Measurements from ENCODE around the gene CD247. TPM values are rescaled to one million over a fixed set of nuclear protein-coding genes. Genes with fewer than 3 reads are reported as not detected.

CD247 gene
- total RNA-seq, 2 donors from 2014 or later: 0.79 to 1.1 TPM

DNA sequence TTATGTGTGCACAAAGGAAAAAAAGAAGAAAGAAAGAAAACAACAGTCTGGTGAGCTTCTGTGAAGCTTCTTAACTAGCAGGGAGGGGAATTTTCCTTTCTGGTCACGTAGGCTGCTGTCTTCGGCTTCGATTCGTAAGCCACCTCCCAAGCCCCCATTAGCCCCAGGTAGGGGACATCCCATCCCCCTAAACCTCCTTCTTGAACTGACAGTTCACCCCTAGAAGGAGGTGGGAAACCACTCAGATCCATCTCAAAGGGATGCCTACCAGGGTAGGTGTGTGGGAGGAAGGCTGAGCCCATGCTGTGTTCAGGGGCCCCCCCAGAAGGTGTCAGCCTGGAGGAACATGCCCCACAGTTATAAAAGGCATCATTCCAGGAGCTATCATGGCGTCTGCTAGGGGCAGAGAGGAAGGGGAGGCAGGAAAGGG is 25.8 kb downstream of the CD247 start:
- Histone ChIP-seq H3K27me3 (no peaks in the 10 kb centered on the region), H3K9me3 (no peaks in the 10 kb centered on the region), H3K27ac (no peak overlapping the region), H3K36me3 (no peaks in the 10 kb centered on the region), H3K4me3 (no peak overlapping the region), H3K4me1 (no peaks in the 10 kb centered on the region)
- TF ChIP-seq, protein P1, sequence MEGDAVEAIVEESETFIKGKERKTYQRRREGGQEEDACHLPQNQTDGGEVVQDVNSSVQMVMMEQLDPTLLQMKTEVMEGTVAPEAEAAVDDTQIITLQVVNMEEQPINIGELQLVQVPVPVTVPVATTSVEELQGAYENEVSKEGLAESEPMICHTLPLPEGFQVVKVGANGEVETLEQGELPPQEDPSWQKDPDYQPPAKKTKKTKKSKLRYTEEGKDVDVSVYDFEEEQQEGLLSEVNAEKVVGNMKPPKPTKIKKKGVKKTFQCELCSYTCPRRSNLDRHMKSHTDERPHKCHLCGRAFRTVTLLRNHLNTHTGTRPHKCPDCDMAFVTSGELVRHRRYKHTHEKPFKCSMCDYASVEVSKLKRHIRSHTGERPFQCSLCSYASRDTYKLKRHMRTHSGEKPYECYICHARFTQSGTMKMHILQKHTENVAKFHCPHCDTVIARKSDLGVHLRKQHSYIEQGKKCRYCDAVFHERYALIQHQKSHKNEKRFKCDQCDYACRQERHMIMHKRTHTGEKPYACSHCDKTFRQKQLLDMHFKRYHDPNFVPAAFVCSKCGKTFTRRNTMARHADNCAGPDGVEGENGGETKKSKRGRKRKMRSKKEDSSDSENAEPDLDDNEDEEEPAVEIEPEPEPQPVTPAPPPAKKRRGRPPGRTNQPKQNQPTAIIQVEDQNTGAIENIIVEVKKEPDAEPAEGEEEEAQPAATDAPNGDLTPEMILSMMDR (IDR thresholded peaks at IDR 0.05): no peak
- no peak for DNase-seq (ENCODE audit: low spot score)

DNA sequence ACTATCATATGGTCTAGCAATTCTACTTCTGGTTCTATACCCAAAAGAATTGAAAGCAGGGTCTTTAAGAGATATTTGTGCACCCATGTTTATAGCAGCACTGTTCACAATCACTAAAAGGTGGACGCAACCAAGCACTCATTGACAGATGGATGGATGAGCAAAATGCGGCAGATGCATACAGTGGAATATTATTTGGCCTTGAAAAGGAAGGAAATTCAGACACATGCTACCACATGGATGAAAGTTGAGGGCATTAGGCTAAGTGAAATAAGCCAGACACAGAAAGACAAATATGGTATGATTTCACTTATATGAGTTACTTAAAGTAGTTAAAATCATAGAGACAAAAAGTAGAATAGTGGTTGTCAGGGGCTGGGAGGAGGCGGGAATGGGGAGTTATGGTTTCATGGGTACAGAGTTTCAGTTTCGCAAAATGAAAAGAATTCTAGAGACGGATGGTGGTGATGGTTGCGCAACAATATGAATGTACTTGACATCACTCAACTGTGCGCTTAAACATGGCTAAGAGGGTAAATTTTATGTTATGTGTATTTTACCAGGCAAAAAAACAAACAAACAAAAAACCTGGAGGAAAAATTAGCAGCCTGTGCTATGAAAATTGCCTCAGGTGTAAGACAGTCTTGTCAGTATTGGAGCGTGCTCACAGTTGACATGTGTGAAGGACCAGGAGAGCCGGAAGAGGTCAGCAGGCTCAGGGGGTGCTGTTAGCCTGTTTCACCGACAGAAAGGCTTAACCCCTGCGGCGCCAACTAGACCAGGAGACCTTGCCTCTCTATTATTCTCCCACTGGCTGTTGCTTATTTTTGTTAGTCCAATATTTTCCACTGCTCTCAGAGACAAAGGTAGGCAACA is 26.5 kb downstream of the CD247 start:
- no peak overlapping the region for H3K27ac ChIP-seq

GRCh38 chr1:167490765-167491164 is 27.6 kb downstream of the CD247 start:
- Histone ChIP-seq H3K4me1 (no peaks in the 10 kb centered on the region), H3K4me3 (no peak overlapping the region), H3K27ac (no peak overlapping the region), H3K27me3 (no peaks in the 10 kb centered on the region), H3K9me3 (no peaks in the 10 kb centered on the region), H3K36me3 (no peaks in the 10 kb centered on the region)
- TF ChIP-seq, protein P1 (IDR thresholded peaks at IDR 0.05): no peak
- DNase-seq (ENCODE audit: low spot score): no peak

More for the DNA sequence above, 26.5 kb downstream of the CD247 start:
- Histone ChIP-seq H3K9me3 (no peaks in the 10 kb centered on the region), H3K36me3 (no peaks in the 10 kb centered on the region), H3K27me3 (no peaks in the 10 kb centered on the region), H3K4me1 (no peaks in the 10 kb centered on the region), H3K4me3 (no peak overlapping the region)
- TF ChIP-seq, protein P1 (IDR thresholded peaks at IDR 0.05): no peak
- DNase-seq (ENCODE audit: low spot score): no peak

DNA sequence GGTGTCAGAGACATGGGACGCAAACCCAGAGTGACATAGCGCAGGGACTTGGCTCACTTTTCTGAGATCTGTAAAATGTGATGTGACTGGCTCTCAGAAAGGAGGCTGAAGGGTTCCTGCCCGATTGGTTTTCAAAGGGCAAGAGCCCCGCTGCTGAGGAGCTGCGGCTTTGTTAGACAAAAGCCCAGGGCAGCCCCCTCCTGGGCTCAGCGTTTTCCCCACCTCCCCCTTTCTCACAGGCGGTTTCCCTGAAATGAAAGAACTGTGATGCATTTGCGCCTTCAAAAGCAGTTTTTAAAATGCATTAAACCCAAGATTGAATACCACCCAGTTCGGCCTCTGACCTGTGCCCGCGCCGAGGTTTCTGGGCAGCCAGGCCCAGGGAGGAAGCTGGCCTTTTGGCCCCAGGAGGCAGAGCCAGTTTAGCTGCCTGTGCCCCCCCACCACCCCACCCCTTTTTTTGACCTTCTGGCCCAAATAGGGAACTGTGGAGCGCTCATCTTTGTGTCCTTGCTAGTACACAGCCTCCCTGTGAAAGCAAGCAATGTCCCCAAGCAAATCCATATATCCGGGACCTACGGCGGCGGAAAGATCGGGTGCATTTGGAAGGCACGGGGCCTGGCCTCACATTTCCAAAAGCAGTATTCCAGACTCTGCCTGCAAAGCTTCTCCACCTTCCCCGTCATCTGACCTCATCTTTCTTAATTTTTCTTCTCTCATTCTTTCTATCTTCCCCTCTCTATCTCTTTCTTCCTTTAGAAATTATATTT is 28.6 kb downstream of the CD247 start:
- H3K36me3 ChIP-seq: no peaks in the 10 kb centered on the region
- no peak overlapping the region for H3K27ac ChIP-seq
- TF ChIP-seq, protein P1 (IDR thresholded peaks at IDR 0.05): no peak
- DNase-seq (ENCODE audit: low spot score): no peak
- H3K9me3 ChIP-seq: no peaks in the 10 kb centered on the region
- H3K4me3 ChIP-seq: no peak overlapping the region
- H3K27me3 ChIP-seq: no peaks in the 10 kb centered on the region
- no peaks in the 10 kb centered on the region for H3K4me1 ChIP-seq

GRCh38 chr1:167488786-167489185 is 29.5 kb downstream of the CD247 start:
- Histone ChIP-seq H3K27ac (no peak overlapping the region), H3K36me3 (no peaks in the 10 kb centered on the region), H3K27me3 (no peaks in the 10 kb centered on the region), H3K4me3 (no peak overlapping the region), H3K4me1 (no peaks in the 10 kb centered on the region), H3K9me3 (no peaks in the 10 kb centered on the region)
- DNase-seq (ENCODE audit: low spot score): no peak
- TF ChIP-seq, protein P1 (IDR thresholded peaks at IDR 0.05): no peak

Measured in right atrium auricular region (tissue), 2 donors.